ENCODE data around the gene RECQL. TPM values are rescaled to one million over a fixed set of nuclear protein-coding genes. Genes with fewer than 3 reads are reported as not detected.
"Not testable (repeated sequence)": the region's sequence is repeated elsewhere in the genome, so short reads cannot be mapped to it uniquely, and the experiment has no call there.

RECQL gene
- total and polyA plus RNA-seq, 4 donors, result 13.6 to 47.0 (median 28.6) TPM

DNA sequence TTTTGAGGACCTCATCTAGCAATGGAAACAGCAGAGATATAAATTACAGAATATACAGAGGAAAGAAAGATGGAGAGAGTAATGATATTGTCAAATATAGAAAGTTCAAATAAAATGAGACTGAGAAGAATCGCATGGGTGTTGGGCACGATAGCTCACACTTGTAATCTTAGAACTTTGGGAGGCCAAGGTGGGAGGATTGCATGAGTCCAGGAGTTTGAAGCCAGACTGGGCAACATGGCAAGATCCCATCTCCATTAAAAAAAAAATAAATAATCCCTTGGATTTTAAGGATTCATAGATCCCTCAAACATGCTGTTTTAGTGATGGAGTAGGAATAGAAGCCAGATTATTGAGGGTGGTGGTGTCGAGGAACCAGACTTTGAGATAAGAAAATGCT, 62.1 kb downstream of the RECQL start:
- Histone ChIP-seq H3K36me3 (ENCODE audit: control insufficient read depth, insufficient read depth, low read length) (peaks cover 4% of the 10 kb centered on the region), H3K4me3 (ENCODE audit: low read depth, low read length) (no peak overlapping the region), H3K9me3 (ENCODE audit: control insufficient read depth, insufficient read depth, low read length) (no peaks in the 10 kb centered on the region), H3K27ac (ENCODE audit: low read depth, low read length) (no peak overlapping the region), H3K27me3 (ENCODE audit: control insufficient read depth, insufficient read depth, low read length) (peaks cover 4% of the 10 kb centered on the region), H3K4me1 (ENCODE audit: control insufficient read depth, insufficient read depth, low read length) (peaks cover 4% of the 10 kb centered on the region)
- WGBS (ENCODE audit: insufficient coverage), result 94% methylated on average over 2 of the region's 3 CpGs
- no peak for DNase-seq (ENCODE audit: low read depth in 4 of 6, low spot score in 6 of 6)

DNA sequence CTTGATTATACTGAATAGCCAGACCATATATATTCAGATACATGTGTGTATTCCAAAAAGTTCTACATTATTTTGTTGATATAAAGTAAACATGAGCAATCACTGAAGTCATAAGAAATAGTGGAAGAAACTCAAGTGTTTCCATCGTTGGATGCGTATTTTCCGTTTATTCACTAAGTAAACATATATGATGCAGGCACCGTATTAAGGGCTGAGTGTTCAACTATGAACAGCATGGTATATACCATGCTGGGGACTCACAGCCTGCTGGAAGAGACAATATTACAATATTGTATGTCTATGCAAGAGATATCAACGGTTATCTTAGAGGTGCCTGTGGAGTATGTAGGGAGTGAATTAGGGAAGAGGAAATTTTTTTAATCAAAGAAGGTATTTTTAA, 62.8 kb downstream of the RECQL start:
- H3K36me3 ChIP-seq (ENCODE audit: control insufficient read depth, insufficient read depth, low read length), result peaks cover 4% of the 10 kb centered on the region
- peak in 2 of 6 donors; percentile 2 to 22 for DNase-seq (ENCODE audit: low read depth in 4 of 6, low spot score in 6 of 6)
- H3K27me3 ChIP-seq (ENCODE audit: control insufficient read depth, insufficient read depth, low read length), result peaks cover 6% of the 10 kb centered on the region
- H3K27ac ChIP-seq (ENCODE audit: low read depth, low read length), result no peak overlapping the region
- WGBS (ENCODE audit: insufficient coverage), result 96% methylated on average over 5 of the region's 5 CpGs
- peaks cover 4% of the 10 kb centered on the region for H3K4me1 ChIP-seq (ENCODE audit: control insufficient read depth, insufficient read depth, low read length)
- H3K4me3 ChIP-seq (ENCODE audit: low read depth, low read length), result peak overlapping the region; percentile 83
- no peaks in the 10 kb centered on the region for H3K9me3 ChIP-seq (ENCODE audit: control insufficient read depth, insufficient read depth, low read length)

DNA sequence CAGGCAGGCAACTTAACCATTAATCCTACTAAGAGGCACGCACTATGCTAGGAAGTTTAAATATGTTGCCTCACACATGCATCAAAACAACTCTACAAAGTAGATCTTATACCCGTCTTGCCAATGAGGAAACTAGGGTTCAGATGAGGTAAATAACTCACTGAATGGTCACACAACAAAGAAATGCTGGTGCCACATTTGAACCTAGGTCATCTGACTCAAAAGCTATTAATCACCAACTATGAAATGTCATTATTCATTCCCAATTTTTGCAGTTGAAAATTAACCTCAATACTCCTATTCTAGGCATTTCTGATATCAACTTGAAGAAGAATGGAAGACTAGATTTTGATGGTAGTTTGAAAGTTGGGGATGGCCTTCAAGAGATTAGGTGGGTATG, 66.7 kb downstream of the RECQL start:
- Histone ChIP-seq H3K9me3 (ENCODE audit: control insufficient read depth, insufficient read depth, low read length) (no peaks in the 10 kb centered on the region), H3K36me3 (ENCODE audit: control insufficient read depth, insufficient read depth, low read length) (no peaks in the 10 kb centered on the region), H3K27ac (ENCODE audit: low read depth, low read length) (no peak overlapping the region), H3K4me1 (ENCODE audit: control insufficient read depth, insufficient read depth, low read length) (peaks cover 4% of the 10 kb centered on the region), H3K4me3 (ENCODE audit: low read depth, low read length) (no peak overlapping the region), H3K27me3 (ENCODE audit: control insufficient read depth, insufficient read depth, low read length) (peaks cover 6% of the 10 kb centered on the region)
- WGBS (ENCODE audit: insufficient coverage), result no CpG with 5 or more reads among the region's 2 CpGs
- no peak for DNase-seq (ENCODE audit: low read depth in 4 of 6, low spot score in 6 of 6)

DNA sequence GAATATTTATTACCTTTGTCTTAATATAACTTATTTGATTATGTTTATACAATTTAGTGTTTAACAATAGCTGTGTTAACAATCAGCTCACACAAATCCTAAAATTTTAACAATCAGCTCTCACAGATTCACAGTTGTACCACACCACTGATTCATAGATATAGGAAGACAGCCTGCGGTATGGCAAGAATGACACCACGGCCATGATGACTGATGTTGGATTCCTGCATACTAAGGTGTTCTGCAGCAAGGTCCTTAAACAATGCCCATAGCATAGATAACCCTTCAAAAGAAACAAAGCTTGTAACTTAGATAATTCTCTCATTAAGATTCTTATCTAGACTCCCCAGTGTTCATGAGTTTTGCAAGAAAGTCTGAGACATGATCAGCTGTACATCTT, 67.9 kb downstream of the RECQL start:
- no peak for DNase-seq (ENCODE audit: low read depth in 4 of 6, low spot score in 6 of 6)
- Histone ChIP-seq H3K4me1 (ENCODE audit: control insufficient read depth, insufficient read depth, low read length) (peaks cover 4% of the 10 kb centered on the region), H3K27me3 (ENCODE audit: control insufficient read depth, insufficient read depth, low read length) (peaks cover 6% of the 10 kb centered on the region), H3K4me3 (ENCODE audit: low read depth, low read length) (no peak overlapping the region), H3K9me3 (ENCODE audit: control insufficient read depth, insufficient read depth, low read length) (no peaks in the 10 kb centered on the region), H3K27ac (ENCODE audit: low read depth, low read length) (no peak overlapping the region), H3K36me3 (ENCODE audit: control insufficient read depth, insufficient read depth, low read length) (no peaks in the 10 kb centered on the region)
- no CpG with 5 or more reads among the region's 2 CpGs for WGBS (ENCODE audit: insufficient coverage)

DNA sequence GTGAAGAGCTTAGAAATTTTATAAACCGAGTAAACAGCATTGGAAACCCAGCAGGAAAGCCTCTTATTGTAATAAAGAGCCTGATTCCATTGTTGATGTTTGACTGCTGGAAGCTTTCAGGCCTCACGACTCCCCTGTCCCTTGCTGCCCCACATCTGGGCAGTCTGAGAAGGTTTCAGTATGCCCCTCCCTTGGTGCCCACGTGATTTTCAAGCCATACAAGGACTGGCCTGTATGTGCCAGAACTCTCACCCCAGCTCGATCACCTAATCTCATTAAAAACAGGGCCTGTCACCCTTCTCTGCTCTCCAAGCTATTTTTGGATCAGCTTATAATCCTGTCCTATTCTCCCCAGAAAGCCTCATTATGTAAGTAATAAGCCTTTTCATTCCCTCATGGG, 71.4 kb downstream of the RECQL start:
- H3K36me3 ChIP-seq (ENCODE audit: control insufficient read depth, insufficient read depth, low read length), result no peaks in the 10 kb centered on the region
- no peaks in the 10 kb centered on the region for H3K4me1 ChIP-seq (ENCODE audit: control insufficient read depth, insufficient read depth, low read length)
- peaks cover 2% of the 10 kb centered on the region for H3K27me3 ChIP-seq (ENCODE audit: control insufficient read depth, insufficient read depth, low read length)
- H3K9me3 ChIP-seq (ENCODE audit: control insufficient read depth, insufficient read depth, low read length), result no peaks in the 10 kb centered on the region
- WGBS (ENCODE audit: insufficient coverage), result 52% methylated on average over 4 of the region's 4 CpGs
- H3K27ac ChIP-seq (ENCODE audit: low read depth, low read length), result no peak overlapping the region
- no peak overlapping the region for H3K4me3 ChIP-seq (ENCODE audit: low read depth, low read length)
- DNase-seq (ENCODE audit: low read depth in 4 of 6, low spot score in 6 of 6), result no peak

DNA sequence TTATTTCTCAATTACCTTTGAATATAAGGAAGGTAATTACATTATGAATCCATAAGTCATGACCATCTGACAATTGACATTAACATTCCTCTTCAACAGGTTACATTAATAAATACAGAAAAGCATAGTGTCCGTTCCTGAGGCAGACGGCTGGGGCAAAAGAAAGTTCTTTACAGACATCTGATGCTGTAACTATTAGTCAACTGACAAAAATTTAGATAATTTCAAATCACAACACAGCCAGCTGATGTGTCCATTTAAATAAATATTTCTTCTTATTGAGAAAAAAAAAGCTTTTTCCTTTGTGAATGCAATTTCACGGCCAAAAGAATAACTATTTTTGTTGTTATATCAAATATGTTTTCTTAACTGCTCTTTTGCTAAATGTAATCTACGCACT, 73.2 kb downstream of the RECQL start:
- DNase-seq (ENCODE audit: low read depth in 4 of 6, low spot score in 6 of 6), result no peak
- no peaks in the 10 kb centered on the region for H3K4me1 ChIP-seq (ENCODE audit: control insufficient read depth, insufficient read depth, low read length)
- WGBS (ENCODE audit: insufficient coverage), result no CpG with 5 or more reads among the region's 4 CpGs

DNA sequence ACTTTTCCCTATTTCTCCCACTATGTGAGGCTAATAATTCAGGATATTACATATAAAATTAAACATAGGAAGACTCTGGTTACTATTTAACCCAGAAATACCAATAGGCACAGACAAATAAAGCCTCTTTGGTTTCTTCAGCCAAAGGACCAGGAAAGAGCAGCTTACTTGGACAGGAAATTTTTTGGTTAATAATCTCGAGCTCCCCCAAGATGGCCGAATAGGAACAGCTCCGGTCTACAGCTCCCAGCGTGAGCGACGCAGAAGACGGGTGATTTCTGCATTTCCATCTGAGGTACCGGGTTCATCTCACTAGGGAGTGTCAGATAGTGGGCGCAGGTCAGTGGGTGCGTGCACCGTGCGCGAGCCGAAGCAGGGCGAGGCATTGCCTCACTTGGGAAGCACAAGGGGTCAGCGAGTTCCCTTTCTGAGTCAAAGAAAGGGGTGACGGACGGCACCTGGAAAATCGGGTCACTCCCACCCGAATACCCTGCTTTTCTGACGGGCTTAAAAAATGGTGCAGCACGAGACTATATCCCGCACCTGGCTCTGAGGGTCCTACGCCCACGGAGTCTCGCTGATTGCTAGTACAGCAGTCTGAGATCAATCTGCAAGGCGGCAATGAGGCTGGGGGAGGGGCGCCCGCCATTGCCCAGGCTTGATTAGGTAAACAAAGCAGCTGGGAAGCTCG, 82.3 kb downstream of the RECQL start:
- not testable (repeated sequence) for H3K4me3 ChIP-seq (ENCODE audit: low read depth, low read length); H3K9me3 ChIP-seq (ENCODE audit: control insufficient read depth, insufficient read depth, low read length); H3K27ac ChIP-seq (ENCODE audit: low read depth, low read length); H3K27me3 ChIP-seq (ENCODE audit: control insufficient read depth, insufficient read depth, low read length); H3K4me1 ChIP-seq (ENCODE audit: control insufficient read depth, insufficient read depth, low read length); DNase-seq (ENCODE audit: low read depth in 4 of 6, low spot score in 6 of 6); H3K36me3 ChIP-seq (ENCODE audit: control insufficient read depth, insufficient read depth, low read length)
- 96% methylated on average over 18 of the region's 30 CpGs for WGBS (ENCODE audit: insufficient coverage)

More for the DNA sequence above, 73.2 kb downstream of the RECQL start:
- Histone ChIP-seq H3K27me3 (ENCODE audit: control insufficient read depth, insufficient read depth, low read length) (no peaks in the 10 kb centered on the region), H3K27ac (ENCODE audit: low read depth, low read length) (no peak overlapping the region), H3K4me3 (ENCODE audit: low read depth, low read length) (no peak overlapping the region), H3K36me3 (ENCODE audit: control insufficient read depth, insufficient read depth, low read length) (no peaks in the 10 kb centered on the region), H3K9me3 (ENCODE audit: control insufficient read depth, insufficient read depth, low read length) (no peaks in the 10 kb centered on the region)

Other genes with a start within 250 kb of the RECQL start
- 10 to 100 TPM in 1 of 2 donors, 1 to 10 TPM in 1; 9.4 to 25.8 TPM for gene SLCO1A2, start 166.7 kb downstream of the RECQL start, total RNA-seq
- 10 to 100 TPM; 10.8 to 14.5 TPM for gene SLCO1A2, start 166.7 kb downstream of the RECQL start, polyA plus RNA-seq (ENCODE audit: insufficient read length in 2 of 2)
- gene IAPP, start 128.7 kb downstream of the RECQL start, total RNA-seq, result not detected
- under 1 TPM; 0.24 to 0.30 TPM for gene IAPP, start 128.7 kb downstream of the RECQL start, polyA plus RNA-seq (ENCODE audit: insufficient read length in 2 of 2)
- gene PYROXD1, start 64.0 kb downstream of the RECQL start, total RNA-seq, result 10 to 100 TPM in 1 of 2 donors, 1 to 10 TPM in 1; 8.0 to 22.5 TPM
- gene PYROXD1, start 64.0 kb downstream of the RECQL start, polyA plus RNA-seq (ENCODE audit: insufficient read length in 2 of 2), result 10 to 100 TPM in 1 of 2 donors, 1 to 10 TPM in 1; 9.0 to 14.1 TPM
- gene GOLT1B, start 154 bp upstream of the RECQL start, total RNA-seq, result 10 to 100 TPM; 36.6 to 69.7 TPM
- 10 to 100 TPM; 36.9 to 44.0 TPM for gene GOLT1B, start 154 bp upstream of the RECQL start, polyA plus RNA-seq (ENCODE audit: insufficient read length in 2 of 2)
- gene SPX, start 24.7 kb upstream of the RECQL start, total RNA-seq, result 1 to 10 TPM; 4.0 to 4.3 TPM
- gene SPX, start 24.7 kb upstream of the RECQL start, polyA plus RNA-seq (ENCODE audit: insufficient read length in 2 of 2), result 1 to 10 TPM; 4.8 to 6.5 TPM
- gene GYS2, start 103.2 kb upstream of the RECQL start, total RNA-seq, result under 1 TPM in 1 of 2 donors, not detected in 1; 0.06 TPM
- under 1 TPM in 1 of 2 donors, not detected in 1; 0.18 TPM for gene GYS2, start 103.2 kb upstream of the RECQL start, polyA plus RNA-seq (ENCODE audit: insufficient read length in 2 of 2)
- gene LDHB, start 156.2 kb upstream of the RECQL start, total RNA-seq, result 100 to 1,000 TPM; 648 to 791 TPM
- gene LDHB, start 156.2 kb upstream of the RECQL start, polyA plus RNA-seq (ENCODE audit: insufficient read length in 2 of 2), result 100 to 1,000 TPM; 901 to 988 TPM